Endothelial cell (in vitro differentiated cells): Measurements from ENCODE around the gene SH3BGRL. TPM values are rescaled to one million over a fixed set of nuclear protein-coding genes. Genes with fewer than 3 reads are reported as not detected.
A peak's percentile ranks its signal among the peaks of the same experiment; 100 is the strongest.

ENCODE experiments used
- DNase-seq: peaks from one replicate; pipeline ENCODE4 v3.0.0; 2021; ENCODE audit warnings: low spot score
- H3K27ac Mint-ChIP-seq: one replicate; pipeline ENCODE4 v1.8.0; 2021; ENCODE audit warnings: mixed read lengths, inconsistent platforms; ENCODE audit not compliant: unreplicated experiment
- H3K27me3 Mint-ChIP-seq: one replicate; pipeline ENCODE4 v1.8.0; 2021; ENCODE audit warnings: mild to moderate bottlenecking, moderate library complexity, mixed read lengths, inconsistent platforms; ENCODE audit not compliant: unreplicated experiment
- H3K36me3 Mint-ChIP-seq: one replicate; pipeline ENCODE4 v1.8.0; 2021; ENCODE audit warnings: mild to moderate bottlenecking, low read depth, mixed read lengths, inconsistent platforms; ENCODE audit not compliant: unreplicated experiment
- H3K4me1 Mint-ChIP-seq: one replicate; pipeline ENCODE4 v1.8.0; 2021; ENCODE audit warnings: mild to moderate bottlenecking, mixed read lengths, inconsistent platforms; ENCODE audit not compliant: unreplicated experiment
- H3K4me3 Mint-ChIP-seq: one replicate; pipeline ENCODE4 v1.8.0; 2021; ENCODE audit warnings: mild to moderate bottlenecking, mixed read lengths, inconsistent platforms; ENCODE audit not compliant: unreplicated experiment
- H3K9me3 Mint-ChIP-seq: one replicate; pipeline ENCODE4 v1.8.0; 2021; ENCODE audit warnings: mixed read lengths, inconsistent platforms; ENCODE audit not compliant: unreplicated experiment
- CTCF ChIP-seq: fragments of 200-600 bp; sonication (generic); IDR thresholded peaks from one replicate; pipeline ENCODE4 v1.5.0; 2021; ENCODE audit warnings: antibody characterized with exemption; ENCODE audit not compliant: unreplicated experiment
- long read RNA-seq: library from polyadenylated mRNA; unstranded; transcript quantifications from one replicate; pipeline ENCODE4 v2.0.0, GENCODE V29; 2020; ENCODE audit not compliant: unreplicated experiment
- total RNA-seq: library from RNA; stranded (reverse); fragmentation: NEBNext Ultra II Directional; extraction: Animal tissue kit (Norgen Biotek cat#: 25700); gene quantifications from one replicate; pipeline ENCODE4 v1.2.1, GENCODE V29; 2021; ENCODE audit not compliant: unreplicated experiment

Gene SH3BGRL
- 127 TPM for total RNA-seq
- long read RNA-seq, transcript SH3BGRL-201 (4 exons, 1,923 nt) = major isoform, 82 of 88 reads
- long read RNA-seq, partial matches to known transcripts = 2 of 88 reads
- long read RNA-seq, other reads (novel, unspliced or antisense) = 3 of 88 reads

- Mint-ChIP-seq H3K27me3 (no peaks in the 10 kb centered on the region), H3K27ac (peak within 1 kb of the TSS; percentile 98), H3K4me1 (peaks cover 18% of the 10 kb centered on the region), H3K36me3 (no peaks in the 10 kb centered on the region), H3K9me3 (no peaks in the 10 kb centered on the region), H3K4me3 (peak within 1 kb of the TSS; percentile 100)
- DNase-seq = peak; percentile 59
- TF ChIP-seq CTCF = no peak
These were observed at the start of gene SH3BGRL, which contains the start of gene HMGN5 for GRCh38 chrX:81201671-81202455. Gene SH3BGRL (plus strand): TSS chrX:81202102. CDS start chrX:81202201, 99 bp downstream. Gene HMGN5 (minus strand): TSS chrX:81201913. CDS start chrX:81121549, 80,364 bp downstream.

- Mint-ChIP-seq H3K27me3 (no peaks in the 10 kb centered on the region), H3K9me3 (no peaks in the 10 kb centered on the region), H3K27ac (no peak overlapping the region), H3K4me3 (no peak overlapping the region), H3K4me1 (no peaks in the 10 kb centered on the region), H3K36me3 (no peaks in the 10 kb centered on the region)
- TF ChIP-seq CTCF = no peak
- DNase-seq = no peak
These were observed 33.5 kb upstream of the SH3BGRL start for GRCh38 chrX:81168391-81168790.

GRCh38 chrX:81174286-81174685 lies 27.6 kb upstream of the SH3BGRL start:
- H3K27ac Mint-ChIP-seq = no peak overlapping the region
- H3K36me3 Mint-ChIP-seq = no peaks in the 10 kb centered on the region
- no peak for TF ChIP-seq CTCF
- H3K27me3 Mint-ChIP-seq = no peaks in the 10 kb centered on the region
- H3K4me1 Mint-ChIP-seq = no peaks in the 10 kb centered on the region
- no peak overlapping the region for H3K4me3 Mint-ChIP-seq
- no peak for DNase-seq
- no peaks in the 10 kb centered on the region for H3K9me3 Mint-ChIP-seq

GRCh38 chrX:81195259-81195658 lies 6.6 kb upstream of the SH3BGRL start:
- DNase-seq = no peak
- peaks cover 2% of the 10 kb centered on the region for H3K27me3 Mint-ChIP-seq
- no peaks in the 10 kb centered on the region for H3K36me3 Mint-ChIP-seq
- TF ChIP-seq CTCF = no peak
- no peak overlapping the region for H3K4me3 Mint-ChIP-seq
- H3K9me3 Mint-ChIP-seq = no peaks in the 10 kb centered on the region
- peaks cover 3% of the 10 kb centered on the region for H3K4me1 Mint-ChIP-seq
- H3K27ac Mint-ChIP-seq = no peak overlapping the region

- DNase-seq = peak; percentile 42
- TF ChIP-seq CTCF = peak; percentile 59
- no peaks in the 10 kb centered on the region for H3K36me3 Mint-ChIP-seq
- no peaks in the 10 kb centered on the region for H3K9me3 Mint-ChIP-seq
- H3K27me3 Mint-ChIP-seq = peaks cover 2% of the 10 kb centered on the region
- peaks cover 3% of the 10 kb centered on the region for H3K4me1 Mint-ChIP-seq
- no peak overlapping the region for H3K4me3 Mint-ChIP-seq
- H3K27ac Mint-ChIP-seq = no peak overlapping the region
These were observed 6.2 kb upstream of the SH3BGRL start for GRCh38 chrX:81195712-81196111.
